ENCODE data around the gene IFT80.

IFT80 gene

GRCh38 chr3:160218136-160218535 lies 180.9 kb downstream of the IFT80 start:
- DNase-seq = no peak
- intact Hi-C loops (cut with DNase I) = no loop called here

- DNase-seq = no peak
- intact Hi-C loops (cut with DNase I) = no loop called here
Observed at GRCh38 chr3:160217675-160218074, 181.3 kb downstream of the IFT80 start.

GRCh38 chr3:160213191-160213590 lies 185.8 kb downstream of the IFT80 start:
- intact Hi-C loops (cut with DNase I) = no loop called here
- DNase-seq = no peak

GRCh38 chr3:160210799-160211221 lies 188.2 kb downstream of the IFT80 start:
- no peak for DNase-seq
- intact Hi-C loops (cut with DNase I) = no loop called here

GRCh38 chr3:160210341-160210740 lies 188.7 kb downstream of the IFT80 start:
- no peak for DNase-seq
- intact Hi-C loops (cut with DNase I) = no loop called here

Data from posterior cingulate gyrus (tissue), 11 donors.